Endodermal cell (in vitro differentiated cells): Measurements from ENCODE around the gene WASF2. TPM values are rescaled to one million over a fixed set of nuclear protein-coding genes. Genes with fewer than 3 reads are reported as not detected.

Experiments
- DNase-seq: peaks from one replicate; pipeline ENCODE4 v3.0.0-alpha.2; 2017
- H3K27ac ChIP-seq: 2 replicates; pipeline ENCODE4 v1.5.1; 2013; ENCODE audit warnings: mild to moderate bottlenecking, low read depth, low read length, moderate library complexity
- H3K27me3 ChIP-seq: 2 replicates; pipeline ENCODE4 v1.6.1; 2013; ENCODE audit warnings: mild to moderate bottlenecking, low read length, moderate library complexity; ENCODE audit not compliant: insufficient read depth, control insufficient read depth, poor library complexity, severe bottlenecking
- H3K36me3 ChIP-seq: 2 replicates; pipeline ENCODE4 v1.7.0; 2013; ENCODE audit warnings: mild to moderate bottlenecking, low read length, moderate library complexity; ENCODE audit not compliant: control insufficient read depth, insufficient read depth
- H3K4me1 ChIP-seq: one replicate; pipeline ENCODE4 v1.7.0; 2013; ENCODE audit warnings: low read length; ENCODE audit not compliant: control insufficient read depth, insufficient read depth
- H3K4me3 ChIP-seq: 2 replicates; pipeline ENCODE4 v1.5.1; 2013; ENCODE audit warnings: mild to moderate bottlenecking, low read length, moderate library complexity
- H3K9ac ChIP-seq: 2 replicates; pipeline ENCODE4 v1.6.1; 2013; ENCODE audit warnings: mild to moderate bottlenecking, low read length, moderate library complexity; ENCODE audit not compliant: poor library complexity, severe bottlenecking; ENCODE audit errors: extremely low read depth
- H3K9me3 ChIP-seq: 2 replicates; pipeline ENCODE4 v1.6.1; 2013; ENCODE audit warnings: mild to moderate bottlenecking, low read length, moderate library complexity; ENCODE audit not compliant: control insufficient read depth
- H3K27ac Mint-ChIP-seq: 2 replicates; pipeline ENCODE4 v1.8.0; 2020; ENCODE audit warnings: mixed read lengths
- H3K27me3 Mint-ChIP-seq: 2 replicates; pipeline ENCODE4 v1.8.0; 2021; ENCODE audit warnings: mild to moderate bottlenecking, mixed read lengths; ENCODE audit not compliant: insufficient read depth
- H3K36me3 Mint-ChIP-seq: 2 replicates; pipeline ENCODE4 v1.8.0; 2020; ENCODE audit warnings: low read depth, mixed read lengths
- H3K4me1 Mint-ChIP-seq: 2 replicates; pipeline ENCODE4 v1.8.0; 2020; ENCODE audit warnings: mixed read lengths
- H3K4me3 Mint-ChIP-seq: 2 replicates; pipeline ENCODE4 v1.8.0; 2020; ENCODE audit warnings: mild to moderate bottlenecking, moderate library complexity, mixed read lengths
- H3K9me3 Mint-ChIP-seq: 2 replicates; pipeline ENCODE4 v1.8.0; 2020; ENCODE audit warnings: mild to moderate bottlenecking, mixed read lengths
- WGBS, 2 experiments: methylation state at CpG; one replicate each; pipeline versions ENCODE4 v1.1.5 to v1.1.7; 2013; ENCODE audit warnings: missing lambda C conversion rate in 2 of 2, mixed read lengths in 1 of 2; ENCODE audit not compliant: insufficient coverage in 1 of 2, insufficient read length in 1 of 2; 5-methylcytosine and 5-hydroxymethylcytosine counted together
- total RNA-seq, 2 donors: library from RNA; stranded (reverse); fragmentation: NEBNext Ultra II Directional in 1 of 2; extraction: Animal tissue kit (Norgen Biotek cat#: 25700) in 1 of 2; gene quantifications; 2 replicates in 1 of 2; 3 replicates in 1 of 2; pipeline ENCODE4 v1.2.1, GENCODE V29; 2021
- TF ChIP-seq, protein P1 (sequence below): fragments of 200-600 bp; sonication (generic); conservative IDR thresholded peaks from 2 replicates; pipeline ENCODE4 v1.5.0; 2021; ENCODE audit warnings: antibody characterized with exemption, mild to moderate bottlenecking

Gene WASF2
- total RNA-seq, 2 donors from 2014 or later: 90.0 to 98.8 TPM

GRCh38 chr1:27531959-27532685 is 42.2 kb upstream of the WASF2 start:
- Histone ChIP-seq H3K9me3 (no peaks in the 10 kb centered on the region), H3K27me3 (no peaks in the 10 kb centered on the region), H3K4me3 (no peak overlapping the region), H3K27ac (peak overlapping the region; percentile 13), H3K36me3 (peaks cover 17% of the 10 kb centered on the region), H3K4me1 (peaks cover 25% of the 10 kb centered on the region), H3K9ac (no peak overlapping the region)
- TF ChIP-seq, protein P1, sequence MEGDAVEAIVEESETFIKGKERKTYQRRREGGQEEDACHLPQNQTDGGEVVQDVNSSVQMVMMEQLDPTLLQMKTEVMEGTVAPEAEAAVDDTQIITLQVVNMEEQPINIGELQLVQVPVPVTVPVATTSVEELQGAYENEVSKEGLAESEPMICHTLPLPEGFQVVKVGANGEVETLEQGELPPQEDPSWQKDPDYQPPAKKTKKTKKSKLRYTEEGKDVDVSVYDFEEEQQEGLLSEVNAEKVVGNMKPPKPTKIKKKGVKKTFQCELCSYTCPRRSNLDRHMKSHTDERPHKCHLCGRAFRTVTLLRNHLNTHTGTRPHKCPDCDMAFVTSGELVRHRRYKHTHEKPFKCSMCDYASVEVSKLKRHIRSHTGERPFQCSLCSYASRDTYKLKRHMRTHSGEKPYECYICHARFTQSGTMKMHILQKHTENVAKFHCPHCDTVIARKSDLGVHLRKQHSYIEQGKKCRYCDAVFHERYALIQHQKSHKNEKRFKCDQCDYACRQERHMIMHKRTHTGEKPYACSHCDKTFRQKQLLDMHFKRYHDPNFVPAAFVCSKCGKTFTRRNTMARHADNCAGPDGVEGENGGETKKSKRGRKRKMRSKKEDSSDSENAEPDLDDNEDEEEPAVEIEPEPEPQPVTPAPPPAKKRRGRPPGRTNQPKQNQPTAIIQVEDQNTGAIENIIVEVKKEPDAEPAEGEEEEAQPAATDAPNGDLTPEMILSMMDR: no peak
- Mint-ChIP-seq H3K27me3 (no peaks in the 10 kb centered on the region), H3K4me3 (no peak overlapping the region), H3K36me3 (peaks cover 12% of the 10 kb centered on the region), H3K4me1 (peaks cover 48% of the 10 kb centered on the region), H3K27ac (peak overlapping the region; percentile 32), H3K9me3 (no peaks in the 10 kb centered on the region)
- DNase-seq: no peak
- 95% methylated on average over 10 to 14 of the region's 14 CpGs for WGBS, 2 experiments

- Histone ChIP-seq H3K27me3 (no peaks in the 10 kb centered on the region), H3K9me3 (no peaks in the 10 kb centered on the region), H3K36me3 (peaks cover 17% of the 10 kb centered on the region), H3K4me1 (peaks cover 18% of the 10 kb centered on the region), H3K9ac (no peak overlapping the region), H3K27ac (no peak overlapping the region), H3K4me3 (no peak overlapping the region)
- H3K27ac Mint-ChIP-seq: no peak overlapping the region
- DNase-seq: no peak
- H3K4me3 Mint-ChIP-seq: no peak overlapping the region
- H3K27me3 Mint-ChIP-seq: no peaks in the 10 kb centered on the region
- WGBS, 2 experiments: 96 to 97% methylated on average over 10 of the region's 10 CpGs
- peaks cover 45% of the 10 kb centered on the region for H3K4me1 Mint-ChIP-seq
- peaks cover 12% of the 10 kb centered on the region for H3K36me3 Mint-ChIP-seq
- TF ChIP-seq, protein P1: no peak
- no peaks in the 10 kb centered on the region for H3K9me3 Mint-ChIP-seq
Measured at GRCh38 chr1:27530192-27530591, 40.2 kb upstream of the WASF2 start.

DNA sequence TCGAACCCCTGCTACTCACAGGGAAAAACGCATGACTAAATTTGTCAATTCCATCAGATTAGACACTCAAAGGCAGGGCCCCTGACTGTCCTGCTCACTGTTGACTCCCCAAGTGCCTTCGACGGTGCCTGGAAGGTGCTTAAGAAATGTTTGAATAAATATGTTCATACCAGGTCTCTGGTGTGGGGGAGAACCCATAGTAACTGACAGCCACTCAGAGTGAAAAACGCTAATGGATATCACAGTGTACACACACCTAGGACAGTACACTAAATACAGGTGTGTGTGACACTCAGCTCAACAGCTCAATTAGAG is 39.7 kb upstream of the WASF2 start:
- TF ChIP-seq, protein P1: no peak
- no peaks in the 10 kb centered on the region for H3K27me3 Mint-ChIP-seq
- peaks cover 17% of the 10 kb centered on the region for H3K36me3 ChIP-seq
- 91% methylated on average over 5 of the region's 5 CpGs; no CpG with 5 or more reads in 1 of the 2 experiments for whole genome bisulfite sequencing, 2 experiments
- H3K27me3 ChIP-seq: no peaks in the 10 kb centered on the region
- H3K4me1 ChIP-seq: peaks cover 16% of the 10 kb centered on the region
- H3K9me3 ChIP-seq: no peaks in the 10 kb centered on the region
- H3K9ac ChIP-seq: no peak overlapping the region
- H3K9me3 Mint-ChIP-seq: no peaks in the 10 kb centered on the region
- no peak overlapping the region for H3K4me3 Mint-ChIP-seq
- DNase-seq: no peak
- peak overlapping the region; percentile 15 for H3K27ac ChIP-seq
- peaks cover 12% of the 10 kb centered on the region for H3K36me3 Mint-ChIP-seq
- H3K4me1 Mint-ChIP-seq: peaks cover 43% of the 10 kb centered on the region
- no peak overlapping the region for H3K4me3 ChIP-seq
- H3K27ac Mint-ChIP-seq: peak overlapping the region; percentile 57
